Tibial nerve (tissue), 4 donors: ENCODE results near the gene PLGRKT. TPM values are rescaled to one million over a fixed set of nuclear protein-coding genes. Genes with fewer than 3 reads are reported as not detected.
"Not testable (repeated sequence)": the region's sequence is repeated elsewhere in the genome, so short reads cannot be mapped to it uniquely, and the experiment has no call there.

Source experiments
- DNase-seq, 2 donors: peaks; one replicate each; pipeline ENCODE4 v3.0.0-alpha.2; 2019; ENCODE audit warnings: low spot score in 2 of 2
- H3K27ac ChIP-seq, 4 donors: fragments of 200-600 bp; sonication (generic) in 3 of 4; one replicate each; pipeline ENCODE4 v1.5.1; 2017 to 2019; ENCODE audit warnings: mild to moderate bottlenecking in 1 of 4
- H3K27me3 ChIP-seq, 2 donors: fragments of 200-600 bp; sonication (generic) in 1 of 2; one replicate each; pipeline versions ENCODE4 v1.5.1 to v1.6.0; 2017 to 2019
- H3K36me3 ChIP-seq, 3 donors: fragments of 200-600 bp; sonication (generic); one replicate each; pipeline ENCODE4 v1.5.1; 2018 to 2019
- H3K4me1 ChIP-seq, 4 donors: fragments of 200-600 bp; sonication (generic) in 3 of 4; one replicate each; pipeline ENCODE4 v1.5.1; 2017 to 2019
- H3K4me3 ChIP-seq, 4 donors: fragments of 200-600 bp; sonication (generic) in 3 of 4; one replicate each; pipeline ENCODE4 v1.5.1; 2017 to 2019; ENCODE audit warnings: mild to moderate bottlenecking in 1 of 4, moderate library complexity in 1 of 4
- H3K9me3 ChIP-seq, 4 donors: fragments of 200-600 bp; sonication (generic) in 3 of 4; one replicate each; pipeline ENCODE4 v1.5.1; 2017 to 2019
- EP300 ChIP-seq, 2 donors: sonication (generic); formaldehyde crosslinking; IDR thresholded peaks; one replicate each; pipeline ENCODE4 v1.6.1; 2017; ENCODE audit warnings: antibody characterized with exemption in 2 of 2, mild to moderate bottlenecking in 1 of 2
- POLR2A ChIP-seq, 2 donors: fragments of 450-650 bp; IDR thresholded peaks; one replicate each; pipeline ENCODE4 v1.6.1; 2017; ENCODE audit warnings: antibody characterized with exemption in 2 of 2, mild to moderate bottlenecking in 2 of 2, moderate library complexity in 2 of 2
- WGBS, 2 donors: methylation state at CpG; one replicate each; pipeline ENCODE4 v1.1.5; 2018; 5-methylcytosine and 5-hydroxymethylcytosine counted together
- total RNA-seq, 4 donors: library from RNA; depleted of rRNA; stranded (reverse); fragments of >200 nt; gene quantifications; one replicate each; pipeline ENCODE4 v1.1.0, GENCODE V29; 2016
- TF ChIP-seq, protein P1 (sequence below), 5 experiments: fragments of 200-600 bp in 3 of 5; fragments of 450-650 bp in 2 of 5; sonication (generic) in 3 of 5; IDR thresholded peaks; one replicate each; pipeline ENCODE4 v1.5.1; 2016 to 2019; ENCODE audit warnings: antibody characterized with exemption in 5 of 5, mild to moderate bottlenecking in 3 of 5, moderate library complexity in 2 of 5

PLGRKT gene
- total RNA-seq, 4 donors from 2014 or later, result 8.4 to 12.0 (median 9.3) TPM

DNA sequence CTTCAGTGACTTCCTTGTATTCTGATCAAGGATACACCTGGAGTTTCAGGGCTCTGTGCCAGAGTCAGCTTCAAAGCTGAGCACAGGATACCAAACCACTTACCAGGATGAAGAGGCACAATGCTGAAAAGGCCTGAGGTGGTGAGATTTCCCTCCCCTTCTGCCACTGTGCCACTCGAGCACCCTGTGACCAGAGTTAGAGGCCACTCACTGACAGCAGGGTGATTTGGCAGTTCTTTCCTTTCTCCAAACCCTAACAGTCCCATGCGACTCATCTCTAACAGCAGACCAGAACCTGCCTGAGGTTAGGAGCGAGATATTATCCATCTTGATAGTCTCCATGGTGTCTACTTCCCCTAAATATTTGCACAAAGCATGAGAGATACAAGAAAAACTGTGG is 1.8 kb downstream of the PLGRKT start:
- TF ChIP-seq POLR2A (IDR thresholded peaks at IDR 0.05) (no peak), EP300 (IDR thresholded peaks at IDR 0.05) (no peak)
- TF ChIP-seq, protein P1, sequence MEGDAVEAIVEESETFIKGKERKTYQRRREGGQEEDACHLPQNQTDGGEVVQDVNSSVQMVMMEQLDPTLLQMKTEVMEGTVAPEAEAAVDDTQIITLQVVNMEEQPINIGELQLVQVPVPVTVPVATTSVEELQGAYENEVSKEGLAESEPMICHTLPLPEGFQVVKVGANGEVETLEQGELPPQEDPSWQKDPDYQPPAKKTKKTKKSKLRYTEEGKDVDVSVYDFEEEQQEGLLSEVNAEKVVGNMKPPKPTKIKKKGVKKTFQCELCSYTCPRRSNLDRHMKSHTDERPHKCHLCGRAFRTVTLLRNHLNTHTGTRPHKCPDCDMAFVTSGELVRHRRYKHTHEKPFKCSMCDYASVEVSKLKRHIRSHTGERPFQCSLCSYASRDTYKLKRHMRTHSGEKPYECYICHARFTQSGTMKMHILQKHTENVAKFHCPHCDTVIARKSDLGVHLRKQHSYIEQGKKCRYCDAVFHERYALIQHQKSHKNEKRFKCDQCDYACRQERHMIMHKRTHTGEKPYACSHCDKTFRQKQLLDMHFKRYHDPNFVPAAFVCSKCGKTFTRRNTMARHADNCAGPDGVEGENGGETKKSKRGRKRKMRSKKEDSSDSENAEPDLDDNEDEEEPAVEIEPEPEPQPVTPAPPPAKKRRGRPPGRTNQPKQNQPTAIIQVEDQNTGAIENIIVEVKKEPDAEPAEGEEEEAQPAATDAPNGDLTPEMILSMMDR (IDR thresholded peaks at IDR 0.05), result no peak
- no peak overlapping the region for H3K4me3 ChIP-seq
- no peaks in the 10 kb centered on the region for H3K9me3 ChIP-seq
- WGBS, 2 donors, result 86 to 90% methylated on average over 3 of the region's 3 CpGs
- H3K4me1 ChIP-seq, result peaks cover 0 to 22% (median 12%) of the 10 kb centered on the region in 4 donors
- H3K27me3 ChIP-seq, result no peaks in the 10 kb centered on the region
- H3K27ac ChIP-seq, result no peak overlapping the region
- DNase-seq, result no peak
- peaks cover 0 to 41% (median 0%) of the 10 kb centered on the region in 3 donors for H3K36me3 ChIP-seq

DNA sequence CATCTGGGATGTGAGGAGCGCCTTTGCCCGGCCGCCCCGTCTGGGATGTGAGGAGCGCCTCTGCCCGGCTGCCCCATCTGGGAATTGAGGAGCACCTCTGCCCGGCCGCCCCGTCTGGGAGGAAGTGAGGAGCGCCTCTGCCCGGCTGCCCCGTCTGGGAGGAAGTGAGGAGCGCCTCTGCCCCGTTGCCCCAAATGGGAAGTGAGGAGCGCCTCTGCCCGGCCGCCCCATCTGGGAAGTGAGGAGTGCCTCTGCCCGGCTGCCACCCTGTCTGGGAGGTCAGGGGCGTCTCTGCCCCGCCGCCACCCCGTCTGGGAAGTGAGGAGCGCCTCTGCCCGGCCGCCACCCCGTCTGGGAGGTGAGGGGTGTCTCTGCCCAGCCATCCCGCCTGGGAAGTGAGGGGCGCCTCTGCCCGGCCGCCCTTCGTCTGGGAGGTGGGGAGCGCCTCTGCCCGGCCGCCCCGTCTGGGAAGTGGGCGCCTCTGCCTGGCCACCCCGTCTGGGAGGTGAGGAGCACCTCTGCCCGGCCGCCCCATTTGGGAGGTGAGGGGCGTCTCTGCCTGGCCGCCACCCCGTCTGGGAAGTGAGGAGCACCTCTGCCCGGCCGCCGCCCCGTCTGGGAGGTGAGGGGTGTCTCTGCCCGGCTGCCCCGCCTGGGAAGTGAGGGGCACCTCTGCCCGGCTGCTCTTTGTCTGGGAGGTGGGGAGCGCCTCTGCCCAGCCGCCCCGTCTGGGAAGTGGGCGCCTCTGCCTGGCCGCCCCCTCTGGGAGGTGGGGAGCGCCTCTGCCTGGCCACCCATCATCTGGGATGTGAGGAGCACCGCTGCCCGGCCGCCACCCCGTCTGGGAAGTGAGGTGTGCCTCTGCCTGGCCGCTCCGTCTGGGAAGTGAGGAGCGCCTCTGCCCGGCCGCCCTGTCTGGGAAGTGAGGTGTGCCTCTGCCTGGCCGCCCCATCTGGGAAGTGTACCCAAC is 3.6 kb downstream of the PLGRKT start:
- Histone ChIP-seq H3K4me1 (peaks cover 0 to 22% (median 12%) of the 10 kb centered on the region in 4 donors), H3K36me3 (peaks cover 0 to 52% (median 0%) of the 10 kb centered on the region in 3 donors)
- DNase-seq, H3K4me3 ChIP-seq, H3K27me3 ChIP-seq, H3K9me3 ChIP-seq, H3K27ac ChIP-seq: not testable (repeated sequence)
- WGBS, 2 donors, result 95 to 96% methylated on average over 25 to 61 of the region's 65 CpGs

DNA sequence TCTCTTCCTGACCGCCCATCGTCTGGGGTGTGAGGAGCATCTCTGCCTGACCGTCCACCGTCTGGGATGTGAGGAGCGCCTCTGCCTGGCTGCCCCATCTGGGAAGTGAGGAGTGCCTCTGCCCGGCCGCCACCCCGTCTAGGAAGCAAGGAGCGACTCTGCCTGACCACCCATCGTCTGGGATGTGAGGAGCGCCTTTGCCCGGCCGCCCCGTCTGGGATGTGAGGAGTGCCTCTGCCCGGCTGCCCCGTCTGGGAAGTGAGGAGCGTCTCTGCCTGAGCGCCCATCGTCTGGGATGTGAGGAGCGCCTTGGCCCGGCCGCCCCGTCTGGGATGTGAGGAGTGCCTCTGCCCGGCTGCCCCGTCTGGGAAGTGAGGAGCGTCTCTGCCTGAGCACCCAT is 4.4 kb downstream of the PLGRKT start:
- DNase-seq, H3K4me3 ChIP-seq, H3K27ac ChIP-seq, H3K27me3 ChIP-seq, H3K9me3 ChIP-seq: not testable (repeated sequence)
- WGBS, 2 donors, result 87 to 98% methylated on average over 9 to 25 of the region's 26 CpGs
- Histone ChIP-seq H3K36me3 (peaks cover 0 to 58% (median 0%) of the 10 kb centered on the region in 3 donors), H3K4me1 (peaks cover 0 to 15% (median 7%) of the 10 kb centered on the region in 4 donors)

DNA sequence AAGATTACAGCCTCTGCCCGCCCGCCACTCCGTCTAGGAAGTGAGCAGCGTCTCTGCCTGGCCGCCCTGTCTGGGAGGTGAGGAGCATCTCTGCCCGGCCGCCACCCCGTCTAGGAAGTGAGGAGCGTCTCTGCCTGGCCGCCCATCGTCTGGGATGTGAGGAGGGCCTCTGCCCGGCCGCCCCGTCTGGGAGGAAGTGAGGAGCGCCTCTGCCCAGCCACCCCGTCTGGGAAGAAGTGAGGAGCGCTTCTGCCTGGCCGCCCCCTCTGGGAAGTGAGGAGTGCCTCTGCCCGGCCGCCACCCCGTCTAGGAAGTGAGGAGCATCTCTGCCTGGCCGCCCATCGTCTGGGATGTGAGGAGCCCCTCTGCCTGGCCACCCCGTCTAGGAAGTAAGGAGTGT is 4.8 kb downstream of the PLGRKT start:
- peaks cover 0 to 11% (median 5%) of the 10 kb centered on the region in 4 donors for H3K4me1 ChIP-seq
- not testable (repeated sequence) for H3K4me3 ChIP-seq, DNase-seq, H3K27me3 ChIP-seq, H3K9me3 ChIP-seq, H3K27ac ChIP-seq
- peaks cover 0 to 62% (median 0%) of the 10 kb centered on the region in 3 donors for H3K36me3 ChIP-seq
- 95 to 98% methylated on average over 15 of the region's 24 CpGs for WGBS, 2 donors

DNA sequence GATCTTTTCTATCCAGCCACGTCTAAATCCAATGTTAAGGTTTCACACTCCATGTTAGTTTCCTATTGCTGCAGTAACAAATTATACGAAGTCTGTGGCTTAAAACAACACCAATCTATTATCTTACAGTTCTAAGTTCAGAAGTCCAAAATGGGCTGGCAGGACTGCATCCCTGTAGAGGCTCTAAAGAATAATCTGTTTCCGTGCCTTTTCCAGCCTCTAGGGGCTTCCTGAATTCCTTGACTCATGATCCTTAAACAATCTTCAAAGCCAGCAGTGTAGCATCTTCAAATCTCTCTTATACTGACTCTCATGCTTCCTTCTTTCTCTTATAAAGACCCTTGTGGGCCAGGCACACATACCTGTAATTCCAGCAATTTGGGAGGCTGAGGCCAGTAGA is 6.8 kb downstream of the PLGRKT start:
- DNase-seq, result no peak
- Histone ChIP-seq H3K27ac (no peak overlapping the region), H3K4me1 (no peaks in the 10 kb centered on the region), H3K27me3 (no peaks in the 10 kb centered on the region), H3K9me3 (no peaks in the 10 kb centered on the region), H3K4me3 (no peak overlapping the region), H3K36me3 (peaks cover 0 to 65% (median 0%) of the 10 kb centered on the region in 3 donors)
- TF ChIP-seq POLR2A (IDR thresholded peaks at IDR 0.05) (no peak), EP300 (IDR thresholded peaks at IDR 0.05) (no peak)
- TF ChIP-seq, protein P1 (IDR thresholded peaks at IDR 0.05), result no peak
- 60 to 76% methylated on average over 2 to 3 of the region's 3 CpGs for WGBS, 2 donors

DNA sequence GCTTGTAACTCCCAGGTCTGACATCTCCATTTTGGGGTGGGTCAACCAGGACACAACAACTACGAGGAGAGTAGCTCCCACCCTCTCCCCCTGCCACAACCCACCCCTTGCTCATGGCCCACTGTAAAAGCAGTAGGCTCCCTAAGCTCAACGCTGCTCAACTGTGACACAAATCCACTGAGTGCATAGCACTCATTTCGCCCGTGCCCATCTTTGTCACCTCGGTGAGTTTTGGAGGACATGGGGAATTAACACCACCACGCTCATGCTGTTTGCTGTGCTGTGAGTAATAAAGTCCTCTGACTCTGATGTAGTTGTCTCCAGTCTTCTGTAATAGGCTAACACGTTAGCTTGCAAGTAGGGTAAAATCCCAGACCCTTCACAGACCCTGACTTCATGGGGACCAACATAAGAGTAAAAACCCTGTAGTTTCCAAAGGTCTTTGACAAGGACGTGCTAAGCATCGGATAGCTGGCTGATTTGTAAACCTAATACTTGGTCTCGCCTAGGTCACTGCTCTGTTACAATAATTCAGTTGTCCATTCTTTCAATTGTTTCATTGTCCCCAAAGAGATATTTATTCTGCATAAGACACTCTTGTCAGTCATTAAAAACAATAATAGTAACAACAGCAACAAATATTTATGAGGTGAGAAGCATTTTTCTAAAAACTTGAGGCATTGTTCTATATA is 7.7 kb downstream of the PLGRKT start:
- no peak for DNase-seq
- Histone ChIP-seq H3K9me3 (no peaks in the 10 kb centered on the region), H3K27me3 (no peaks in the 10 kb centered on the region), H3K36me3 (peaks cover 0 to 61% (median 0%) of the 10 kb centered on the region in 3 donors), H3K27ac (no peak overlapping the region), H3K4me1 (no peaks in the 10 kb centered on the region), H3K4me3 (no peak overlapping the region)
- 86 to 87% methylated on average over 10 of the region's 10 CpGs for WGBS, 2 donors
- TF ChIP-seq EP300 (IDR thresholded peaks at IDR 0.05) (no peak), POLR2A (IDR thresholded peaks at IDR 0.05) (no peak)
- TF ChIP-seq, protein P1 (IDR thresholded peaks at IDR 0.05), result no peak
